Activated naive CD8-positive, alpha-beta T cell (primary cell): ENCODE results near the gene BCL2L14.
"Not testable (repeated sequence)": the region's sequence is repeated elsewhere in the genome, so short reads cannot be mapped to it uniquely, and the experiment has no call there.

Experiments
- H3K27ac Mint-ChIP-seq: one replicate; pipeline ENCODE4 v1.8.0; 2021; ENCODE audit warnings: mixed read lengths
- H3K27me3 Mint-ChIP-seq: one replicate; pipeline ENCODE4 v1.8.0; 2021; ENCODE audit warnings: mixed read lengths
- H3K36me3 Mint-ChIP-seq: one replicate; pipeline ENCODE4 v1.8.0; 2021; ENCODE audit warnings: mixed read lengths
- H3K4me1 Mint-ChIP-seq: one replicate; pipeline ENCODE4 v1.8.0; 2021; ENCODE audit warnings: low read depth, mixed read lengths
- H3K4me3 Mint-ChIP-seq: one replicate; pipeline ENCODE4 v1.8.0; 2021; ENCODE audit warnings: mild to moderate bottlenecking, mixed read lengths
- H3K9me3 Mint-ChIP-seq: one replicate; pipeline ENCODE4 v1.8.0; 2021; ENCODE audit warnings: low read depth, mixed read lengths

Gene BCL2L14

DNA sequence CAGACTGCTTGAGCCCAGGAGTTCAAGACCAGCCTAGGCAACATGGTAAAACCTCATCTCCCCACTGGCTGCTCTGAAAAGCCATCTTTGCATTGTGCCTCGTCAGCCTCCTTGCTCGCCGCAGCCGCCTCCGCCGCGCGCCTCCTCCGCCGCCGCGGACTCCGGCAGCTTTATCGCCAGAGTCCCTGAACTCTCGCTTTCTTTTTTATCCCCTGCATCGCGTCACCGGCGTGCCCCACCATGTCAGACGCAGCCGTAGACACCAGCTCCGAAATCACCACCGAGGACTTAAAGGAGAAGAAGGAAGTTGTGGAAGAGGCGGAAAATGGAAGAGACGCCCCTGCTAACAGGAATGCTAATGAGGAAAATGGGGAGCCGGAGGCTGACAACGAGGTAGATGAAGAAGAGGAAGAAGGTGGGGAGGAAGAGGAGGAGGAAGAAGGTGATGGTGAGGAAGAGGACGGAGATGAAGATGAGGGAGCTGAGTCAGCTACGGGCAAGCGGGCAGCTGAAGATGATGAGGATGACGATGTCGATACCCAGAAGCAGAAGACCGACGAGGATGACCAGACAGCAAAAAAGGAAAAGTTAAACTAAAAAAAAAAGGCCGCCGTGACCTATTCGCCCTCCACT, 40.3 kb downstream of the BCL2L14 start:
- peak overlapping the region; percentile 54 for H3K27ac Mint-ChIP-seq
- peaks cover 15% of the 10 kb centered on the region for H3K36me3 Mint-ChIP-seq
- H3K27me3 Mint-ChIP-seq, H3K4me1 Mint-ChIP-seq: not testable (repeated sequence)
- peaks cover 15% of the 10 kb centered on the region for H3K9me3 Mint-ChIP-seq
- peak overlapping the region; percentile 81 for H3K4me3 Mint-ChIP-seq

DNA sequence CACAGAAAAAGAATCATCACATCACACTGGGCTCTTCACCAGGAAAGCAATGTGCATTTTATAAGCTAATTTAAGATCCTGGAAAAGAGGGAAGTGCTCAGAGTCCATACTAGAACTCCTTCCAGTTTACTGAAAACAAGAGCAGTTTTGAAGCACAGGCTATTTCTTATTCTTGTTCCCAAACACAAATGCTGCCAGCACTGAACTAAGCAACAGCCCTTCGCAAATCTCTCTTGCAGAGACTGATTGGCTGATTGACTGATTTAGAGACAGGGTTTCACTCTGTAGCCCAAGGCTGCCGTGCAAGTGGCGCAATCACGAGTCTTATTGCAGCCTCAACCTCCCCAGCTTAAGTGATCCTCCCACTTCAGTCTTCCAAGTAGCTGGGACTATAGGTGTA, 44.8 kb downstream of the BCL2L14 start:
- Mint-ChIP-seq H3K36me3 (peaks cover 5% of the 10 kb centered on the region), H3K9me3 (no peaks in the 10 kb centered on the region), H3K27me3 (no peaks in the 10 kb centered on the region), H3K4me1 (peaks cover 3% of the 10 kb centered on the region), H3K27ac (no peak overlapping the region), H3K4me3 (no peak overlapping the region)

DNA sequence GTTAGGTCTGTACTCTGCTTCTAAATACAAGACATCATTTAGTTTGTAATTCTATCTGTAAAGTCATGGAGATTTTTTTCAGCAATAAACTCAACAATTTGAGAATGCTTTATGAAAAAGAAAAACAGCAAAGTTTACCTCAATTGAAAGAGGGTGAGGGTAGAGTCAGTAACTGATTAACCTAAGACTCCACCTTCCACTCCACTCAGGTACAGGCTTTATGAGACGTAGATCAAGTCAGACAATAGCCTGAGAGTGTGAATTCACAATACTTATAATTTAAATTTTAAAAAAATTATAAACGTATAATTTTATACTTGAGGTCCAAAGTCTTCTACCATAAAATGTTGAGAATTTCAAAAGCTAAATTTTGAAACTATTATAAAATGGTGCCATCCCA, 45.9 kb downstream of the BCL2L14 start:
- H3K4me1 Mint-ChIP-seq, result no peaks in the 10 kb centered on the region
- H3K36me3 Mint-ChIP-seq, result peaks cover 2% of the 10 kb centered on the region
- H3K27ac Mint-ChIP-seq, result no peak overlapping the region
- H3K9me3 Mint-ChIP-seq, result no peaks in the 10 kb centered on the region
- H3K4me3 Mint-ChIP-seq, result no peak overlapping the region
- no peaks in the 10 kb centered on the region for H3K27me3 Mint-ChIP-seq

DNA sequence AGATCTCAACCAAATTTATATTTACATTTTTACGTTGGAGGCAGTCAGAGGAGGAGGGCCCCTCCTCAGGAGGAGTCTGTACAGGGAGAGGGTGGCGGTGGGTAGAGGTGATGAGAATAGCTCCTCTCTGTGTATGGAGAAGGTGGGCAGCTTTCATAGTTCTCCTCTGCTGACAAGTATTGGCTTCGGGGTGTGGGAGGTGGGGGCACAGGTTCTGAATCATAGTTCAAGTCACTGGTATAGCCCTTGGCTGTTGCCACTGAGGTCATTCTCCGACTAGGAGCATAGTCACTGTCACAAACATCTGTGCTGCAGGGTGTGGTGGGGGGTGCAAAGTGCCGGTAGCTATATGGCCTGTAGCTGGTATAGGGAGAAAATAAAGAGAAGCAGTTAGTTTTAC, 50.3 kb downstream of the BCL2L14 start:
- H3K27me3 Mint-ChIP-seq, result no peaks in the 10 kb centered on the region

DNA sequence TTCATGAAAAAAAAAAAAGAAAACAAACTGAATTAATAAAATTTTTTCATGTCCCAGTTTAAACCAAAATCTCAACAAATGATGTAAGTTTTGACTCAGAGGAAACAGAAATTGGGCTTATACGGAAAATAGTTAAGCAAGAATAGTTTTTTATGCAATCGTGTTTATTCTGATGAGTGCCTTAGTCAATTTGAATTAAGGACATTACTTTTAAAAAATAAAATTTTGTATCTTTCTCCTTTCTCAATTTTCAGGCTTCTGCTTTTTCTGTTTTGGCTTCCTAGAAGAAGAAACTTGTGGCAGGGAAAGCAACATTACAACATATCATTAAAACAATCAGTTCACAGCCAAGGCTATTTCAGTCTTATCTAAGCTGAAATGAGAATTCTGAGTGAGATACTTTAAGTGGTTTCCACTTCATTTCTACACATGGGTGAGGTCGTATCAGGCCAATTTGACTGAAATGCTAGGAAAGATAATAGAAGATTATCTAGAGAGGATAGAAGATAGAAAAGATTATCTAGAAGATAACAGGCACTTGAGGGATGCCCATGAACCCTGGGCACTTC, 52.4 kb downstream of the BCL2L14 start:
- no peak overlapping the region for H3K27ac Mint-ChIP-seq
- no peaks in the 10 kb centered on the region for H3K4me1 Mint-ChIP-seq
- H3K36me3 Mint-ChIP-seq, result peaks cover 8% of the 10 kb centered on the region
- H3K4me3 Mint-ChIP-seq, result no peak overlapping the region
- no peaks in the 10 kb centered on the region for H3K9me3 Mint-ChIP-seq
- no peaks in the 10 kb centered on the region for H3K27me3 Mint-ChIP-seq

More for the DNA sequence above, 50.3 kb downstream of the BCL2L14 start:
- no peak overlapping the region for H3K4me3 Mint-ChIP-seq
- no peaks in the 10 kb centered on the region for H3K4me1 Mint-ChIP-seq
- H3K27ac Mint-ChIP-seq, result no peak overlapping the region
- no peaks in the 10 kb centered on the region for H3K9me3 Mint-ChIP-seq
- peaks cover 5% of the 10 kb centered on the region for H3K36me3 Mint-ChIP-seq

DNA sequence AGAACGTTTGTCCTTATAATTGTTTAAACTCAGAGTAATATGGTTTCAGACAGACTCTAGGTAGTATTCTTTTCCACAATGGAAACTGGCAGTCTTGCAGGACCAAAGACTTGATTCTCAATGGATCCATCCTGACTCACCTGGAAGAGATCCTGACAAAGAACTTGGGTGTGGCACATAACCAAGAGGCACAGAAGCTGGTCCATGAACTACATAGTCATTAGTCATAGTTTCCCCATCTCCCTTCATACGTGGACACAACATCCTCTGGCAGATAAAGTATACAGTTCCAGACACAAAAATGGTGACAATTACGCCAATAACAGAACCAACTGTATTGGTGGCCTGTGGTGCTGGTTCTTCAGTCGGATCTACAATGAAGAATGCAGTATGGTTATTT, 55.8 kb downstream of the BCL2L14 start:
- Mint-ChIP-seq H3K4me1 (no peaks in the 10 kb centered on the region), H3K36me3 (peaks cover 10% of the 10 kb centered on the region), H3K27ac (no peak overlapping the region), H3K9me3 (no peaks in the 10 kb centered on the region), H3K27me3 (no peaks in the 10 kb centered on the region), H3K4me3 (no peak overlapping the region)

DNA sequence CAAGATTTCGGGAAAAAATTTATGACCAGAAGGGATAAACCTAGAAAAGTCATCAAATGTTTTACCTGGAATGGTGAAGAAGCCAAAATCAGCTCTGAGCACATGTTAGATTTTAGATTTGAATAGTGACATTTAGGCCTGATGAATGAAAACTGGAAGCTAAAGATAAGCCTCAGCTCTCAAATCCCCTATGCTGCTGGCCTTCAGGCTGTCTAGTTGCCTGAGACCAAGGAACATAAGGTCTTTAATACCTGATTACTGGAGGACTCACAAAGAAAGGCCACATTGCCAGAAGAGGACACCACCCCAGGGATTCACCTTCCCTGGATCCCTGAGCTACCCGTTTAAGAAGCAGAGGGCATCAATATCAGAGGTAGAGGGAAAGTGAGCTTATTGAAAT, 56.6 kb downstream of the BCL2L14 start:
- Mint-ChIP-seq H3K9me3 (no peaks in the 10 kb centered on the region), H3K4me3 (no peak overlapping the region), H3K27ac (no peak overlapping the region), H3K36me3 (peaks cover 9% of the 10 kb centered on the region), H3K27me3 (no peaks in the 10 kb centered on the region), H3K4me1 (no peaks in the 10 kb centered on the region)

DNA sequence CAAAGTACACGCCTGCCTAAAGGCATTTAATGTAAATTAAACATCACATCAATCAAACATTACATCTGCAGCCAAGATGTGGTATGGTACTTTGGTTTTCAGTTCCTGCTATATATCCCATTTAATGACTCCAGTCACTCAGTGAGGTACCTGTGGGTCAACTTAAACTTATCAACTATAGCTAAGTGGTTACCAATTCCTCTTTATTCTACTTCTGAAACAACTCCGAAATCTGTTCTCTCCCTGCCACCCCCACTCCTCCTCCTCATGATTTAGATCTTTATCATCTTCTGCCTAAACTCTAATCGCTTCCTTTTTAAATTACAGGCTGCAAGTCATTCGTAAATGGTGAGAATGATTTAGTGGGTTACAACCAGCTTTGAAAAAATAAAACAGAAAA, 57.9 kb downstream of the BCL2L14 start:
- Mint-ChIP-seq H3K27me3 (no peaks in the 10 kb centered on the region), H3K4me1 (no peaks in the 10 kb centered on the region), H3K9me3 (no peaks in the 10 kb centered on the region), H3K4me3 (no peak overlapping the region), H3K27ac (no peak overlapping the region), H3K36me3 (peaks cover 10% of the 10 kb centered on the region)

DNA sequence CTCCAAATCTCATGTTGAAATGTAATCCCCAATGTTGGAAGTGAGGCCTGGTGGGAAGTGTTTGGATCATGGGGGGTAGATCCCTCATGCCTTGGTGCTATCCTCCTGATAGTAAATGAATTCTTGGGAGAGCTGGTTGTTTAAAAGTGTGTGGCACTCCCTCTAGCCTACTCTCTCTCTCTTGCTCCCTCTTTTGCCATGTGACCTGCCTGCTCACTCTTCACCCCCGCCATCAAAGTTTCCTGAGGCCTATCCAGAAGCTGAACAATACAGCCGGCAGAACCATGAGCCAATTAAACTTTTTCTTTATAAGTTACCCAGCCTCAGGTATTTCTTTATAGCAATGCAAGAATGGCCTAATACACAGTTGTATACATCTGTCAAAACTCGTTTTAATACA, 62.5 kb downstream of the BCL2L14 start:
- no peaks in the 10 kb centered on the region for H3K4me1 Mint-ChIP-seq
- H3K9me3 Mint-ChIP-seq, result no peaks in the 10 kb centered on the region
- H3K36me3 Mint-ChIP-seq, result peaks cover 13% of the 10 kb centered on the region
- H3K27me3 Mint-ChIP-seq, result no peaks in the 10 kb centered on the region
- H3K4me3 Mint-ChIP-seq, result no peak overlapping the region
- H3K27ac Mint-ChIP-seq, result peak overlapping the region; percentile 23

DNA sequence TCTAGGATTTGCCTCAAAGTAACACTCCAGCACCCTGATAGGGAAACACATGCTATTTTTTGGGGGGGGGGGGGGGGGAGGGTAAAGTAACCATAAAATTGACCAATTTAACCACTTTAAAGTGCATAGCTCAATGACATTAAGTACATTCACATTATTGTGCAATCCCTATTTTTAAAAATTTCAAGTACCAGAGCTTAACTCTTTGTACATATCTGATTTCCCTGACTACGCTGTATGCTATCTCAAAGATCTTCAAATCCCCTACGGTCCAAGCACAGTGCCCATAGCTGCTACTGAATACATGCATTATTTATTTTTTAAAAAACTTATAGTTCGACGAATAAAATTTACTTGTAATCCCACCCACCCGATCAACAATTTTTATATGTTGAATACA, 63.0 kb downstream of the BCL2L14 start:
- Mint-ChIP-seq H3K27ac (no peak overlapping the region), H3K36me3 (peaks cover 15% of the 10 kb centered on the region), H3K4me1 (no peaks in the 10 kb centered on the region), H3K9me3 (no peaks in the 10 kb centered on the region), H3K27me3 (no peaks in the 10 kb centered on the region), H3K4me3 (no peak overlapping the region)

DNA sequence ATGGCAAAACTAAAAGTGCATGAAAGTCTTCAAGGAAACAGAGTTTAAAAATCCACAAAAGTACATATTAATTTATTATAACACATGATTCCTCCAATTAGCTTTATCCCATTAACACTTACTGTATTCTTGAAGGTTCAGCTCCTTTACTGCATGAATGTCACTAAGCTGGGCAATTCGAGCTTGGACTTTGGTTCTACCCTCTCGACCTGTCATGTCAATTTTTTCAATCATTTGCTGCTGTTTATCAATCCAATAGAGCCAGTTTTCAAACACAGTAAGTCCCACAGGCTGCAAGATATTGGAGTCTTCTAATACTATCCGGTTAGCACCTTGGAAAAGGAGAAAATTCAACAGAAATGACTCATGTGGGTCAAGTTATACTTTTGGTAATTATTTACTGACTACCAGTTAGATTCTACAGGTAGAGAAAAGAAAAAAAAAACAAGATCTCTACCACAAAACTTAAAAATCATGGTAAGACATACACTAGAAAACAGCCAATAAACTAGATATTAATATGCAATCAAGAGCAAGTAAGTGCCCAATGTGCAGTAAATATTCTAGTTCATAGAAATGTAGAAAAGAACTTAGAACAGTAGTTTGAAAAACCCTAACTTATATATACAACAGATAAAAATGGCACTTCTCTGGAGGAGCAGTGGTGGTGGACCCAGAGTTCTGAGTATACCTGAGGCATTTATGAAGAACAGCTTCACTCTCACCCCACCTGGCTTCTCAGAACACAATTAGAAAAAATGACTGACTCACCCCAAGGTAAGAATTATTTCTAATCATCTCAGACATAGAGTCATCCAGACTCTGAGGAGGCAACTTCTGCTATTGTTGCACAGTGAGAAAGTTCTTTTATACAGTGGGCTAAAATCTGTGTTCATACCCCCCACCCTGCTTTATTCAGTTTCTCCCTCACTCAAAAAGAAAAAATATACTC, 67.7 kb downstream of the BCL2L14 start:
- Mint-ChIP-seq H3K4me1 (no peaks in the 10 kb centered on the region), H3K27me3 (no peaks in the 10 kb centered on the region), H3K36me3 (peaks cover 27% of the 10 kb centered on the region), H3K27ac (no peak overlapping the region), H3K4me3 (no peak overlapping the region), H3K9me3 (no peaks in the 10 kb centered on the region)

DNA sequence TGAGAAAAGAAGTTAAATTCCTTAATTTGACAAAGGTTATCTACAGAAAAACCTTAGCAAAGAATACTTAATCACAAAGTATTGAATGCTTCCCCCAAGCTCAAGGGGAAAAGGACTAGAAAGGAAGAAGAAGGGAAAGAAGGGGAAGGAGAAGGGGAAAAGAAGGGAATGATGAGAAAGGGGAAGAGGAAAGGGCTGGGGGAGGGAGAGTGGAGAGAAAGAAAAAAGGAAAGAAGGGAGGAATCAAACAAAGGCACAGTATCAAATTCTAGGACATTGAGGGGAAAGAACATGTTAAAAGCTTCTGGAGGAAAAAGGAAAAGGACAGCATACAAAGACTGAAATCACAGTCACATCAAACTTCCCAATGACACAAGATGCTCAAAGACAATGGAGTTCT, 70.3 kb downstream of the BCL2L14 start:
- Mint-ChIP-seq H3K27me3 (no peaks in the 10 kb centered on the region), H3K36me3 (peaks cover 28% of the 10 kb centered on the region), H3K9me3 (no peaks in the 10 kb centered on the region), H3K4me3 (no peak overlapping the region), H3K27ac (no peak overlapping the region), H3K4me1 (no peaks in the 10 kb centered on the region)

DNA sequence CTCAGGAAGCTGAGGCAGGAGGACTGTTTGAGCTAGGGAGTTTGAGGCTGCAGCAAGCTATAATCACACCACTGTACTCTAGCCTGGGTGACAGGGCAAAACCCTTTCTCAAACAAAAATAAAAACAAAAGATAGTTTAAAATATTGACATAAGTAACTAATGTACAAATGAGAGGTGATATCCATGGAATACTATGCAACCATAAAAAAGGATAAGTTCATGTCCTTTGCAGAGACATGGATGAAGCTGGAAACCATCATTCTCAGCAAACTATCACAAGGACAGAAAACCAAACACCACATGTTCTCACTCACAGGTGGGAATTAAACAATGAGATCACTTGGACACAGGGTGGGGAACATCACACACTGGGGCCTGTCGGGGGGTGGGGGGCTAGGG, 73.8 kb downstream of the BCL2L14 start:
- not testable (repeated sequence) for H3K4me1 Mint-ChIP-seq, H3K27ac Mint-ChIP-seq, H3K4me3 Mint-ChIP-seq, H3K27me3 Mint-ChIP-seq, H3K9me3 Mint-ChIP-seq
- peaks cover 23% of the 10 kb centered on the region for H3K36me3 Mint-ChIP-seq

DNA sequence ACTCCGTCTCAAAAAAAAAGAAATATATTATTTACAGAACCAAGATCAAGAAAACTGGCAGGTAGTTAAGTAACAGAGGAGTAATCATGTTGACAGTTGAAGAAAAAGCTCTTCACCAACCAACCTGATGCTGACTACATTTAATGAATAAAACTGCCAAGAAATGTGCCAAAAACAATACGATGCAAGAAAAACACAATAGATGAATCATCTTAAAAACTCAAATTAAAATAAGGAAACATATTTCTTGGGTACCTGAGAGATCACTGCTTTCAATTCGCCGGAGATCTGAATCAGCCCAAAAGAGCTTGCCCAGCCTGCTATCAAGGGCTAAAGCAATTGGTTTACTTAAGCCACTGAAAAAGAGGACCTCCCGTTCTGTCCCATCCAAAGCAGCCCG, 76.4 kb downstream of the BCL2L14 start:
- Mint-ChIP-seq H3K9me3 (no peaks in the 10 kb centered on the region), H3K36me3 (peaks cover 15% of the 10 kb centered on the region), H3K27me3 (no peaks in the 10 kb centered on the region), H3K27ac (no peak overlapping the region), H3K4me1 (no peaks in the 10 kb centered on the region), H3K4me3 (no peak overlapping the region)
